Heart left ventricle (tissue), 13 donors: ENCODE results near the gene CFAP100.

ENCODE experiments used
- CTCF ChIP-seq, 12 donors: fragments of 200-600 bp; sonication (generic) in 4 of 12; IDR thresholded peaks; one replicate each; pipeline versions ENCODE4 v1.5.0 to v1.8.0; 2018 to 2022; ENCODE audit warnings: antibody characterized with exemption in 12 of 12, mild to moderate bottlenecking in 5 of 12
- POLR2A ChIP-seq, 2 donors: fragments of 450-650 bp; IDR thresholded peaks; one replicate each; pipeline ENCODE4 v1.6.1; 2017; ENCODE audit warnings: antibody characterized with exemption in 2 of 2, mild to moderate bottlenecking in 2 of 2, moderate library complexity in 2 of 2
- donor health status: ischemic (EF 13 %, LVEDD 7.1; RV severe dilation, severe dysfunction).
- donor health status: DM: no; HTN: yes; CAD: no.
- donor health status: DM: no; HTN: no; CAD: no.
- donor health status: ischemic (EF 25% LVEDD 6.9; RV normal size, moderate dysfunction).
- donor health status: ischemic (EF 25% LVEDD 5.7; RV mildly dilated, moderate dysfunction).
- donor health status: ischemic (EF 35%, LVEDD 5.7; RV mildly dilated, moderate dysfunction).
- donor health status: nonischemic (EF 11% LVEDD 7.7; RV severe dilation, severe dysfunction).
- donor health status: DM: yes; HTN: yes; CAD: no.
- donor health status: PGD.
- donor health status: ischemic (EF 29% LVEDD 5.4; RV normal size, mild dysfunction).
- donor health status: nonischemic (EF 23%, LVEDD 6.1; RV moderate dilation, normal function).

- TF ChIP-seq CTCF (IDR thresholded peaks at IDR 0.05) = no peak
- TF ChIP-seq POLR2A (IDR thresholded peaks at IDR 0.05) = no peak
Measured at GRCh38 chr3:126419886-126420786, 25.4 kb downstream of the CFAP100 start.
